CD14-positive monocyte (primary cell): ENCODE results near the gene CLRN3. TPM values are rescaled to one million over a fixed set of nuclear protein-coding genes. Genes with fewer than 3 reads are reported as not detected.

Experiments used
- DNase-seq, 3 donors: peaks; one replicate each; pipeline ENCODE4 v3.0.0-alpha.2; 2011 to 2022
- H2AFZ ChIP-seq: 2 replicates; pipeline ENCODE4 v1.6.0; 2012; ENCODE audit warnings: mild to moderate bottlenecking, low read depth, low read length, inconsistent platforms; ENCODE audit not compliant: insufficient read depth, poor library complexity, severe bottlenecking
- H3K27ac ChIP-seq, 2 donors: 1 replicate in 1 of 2; 2 replicates in 1 of 2; pipeline ENCODE4 v1.5.1; 2012 to 2013; ENCODE audit warnings: low read length in 2 of 2, control low read depth in 1 of 2, inconsistent platforms in 1 of 2, low read depth in 1 of 2, mild to moderate bottlenecking in 1 of 2
- H3K27me3 ChIP-seq, 2 donors: one replicate each; pipeline versions ENCODE4 v1.6.0 to v1.6.1; 2011 to 2013; ENCODE audit warnings: low read length in 2 of 2; ENCODE audit not compliant: control insufficient read depth in 2 of 2, insufficient read depth in 2 of 2
- H3K36me3 ChIP-seq, 2 donors: replicated peaks in 1 of 2; 1 replicate in 1 of 2; 2 replicates in 1 of 2; pipeline versions ENCODE4 v1.5.1 to v1.6.1; 2012 to 2013; ENCODE audit warnings: low read length in 2 of 2, control low read depth in 1 of 2, inconsistent platforms in 1 of 2, mild to moderate bottlenecking in 1 of 2; ENCODE audit not compliant: insufficient read depth in 2 of 2, control insufficient read depth in 1 of 2
- H3K4me1 ChIP-seq, 2 donors: 1 replicate in 1 of 2; 2 replicates in 1 of 2; pipeline versions ENCODE4 v1.5.1 to v1.6.1; 2012 to 2013; ENCODE audit warnings: low read length in 2 of 2, control low read depth in 1 of 2, inconsistent platforms in 1 of 2, mild to moderate bottlenecking in 1 of 2, moderate library complexity in 1 of 2; ENCODE audit not compliant: insufficient read depth in 2 of 2, control insufficient read depth in 1 of 2
- H3K4me2 ChIP-seq: replicated peaks from 2 replicates; pipeline ENCODE3; 2012; ENCODE audit warnings: low read length, moderate library complexity, mild to moderate bottlenecking; ENCODE audit not compliant: poor library complexity, severe bottlenecking; ENCODE audit errors: extremely low read depth
- H3K4me3 ChIP-seq, 3 experiments: fragments of 200-600 bp in 1 of 3; sonication (generic) in 1 of 3; replicated peaks in 1 of 3; 1 replicate in 2 of 3; 2 replicates in 1 of 3; pipeline ENCODE4 v1.5.1; 2011 to 2013; ENCODE audit warnings: low read length in 3 of 3, mild to moderate bottlenecking in 3 of 3, control low read depth in 2 of 3, low read depth in 2 of 3, inconsistent platforms in 1 of 3, moderate library complexity in 1 of 3
- H3K79me2 ChIP-seq: 2 replicates; pipeline ENCODE4 v1.6.0; 2012; ENCODE audit warnings: mild to moderate bottlenecking, control low read depth, inconsistent platforms, low read length, moderate library complexity; ENCODE audit not compliant: insufficient read depth
- H3K9ac ChIP-seq: 2 replicates; pipeline ENCODE4 v1.6.0; 2017; ENCODE audit warnings: low read length, mild to moderate bottlenecking; ENCODE audit not compliant: insufficient read depth, poor library complexity, severe bottlenecking
- H3K9me3 ChIP-seq, 2 donors: replicated peaks in 1 of 2; 1 replicate in 1 of 2; 2 replicates in 1 of 2; pipeline versions ENCODE4 v1.5.1 to v1.6.1; 2012 to 2013; ENCODE audit warnings: low read length in 2 of 2, control low read depth in 1 of 2; ENCODE audit not compliant: control insufficient read depth in 1 of 2, insufficient read depth in 1 of 2
- H4K20me1 ChIP-seq: 2 replicates; pipeline ENCODE4 v1.6.0; 2012; ENCODE audit warnings: mild to moderate bottlenecking, low read length, control low read depth, moderate library complexity; ENCODE audit not compliant: insufficient read depth
- H3K27ac Mint-ChIP-seq, 7 donors: one replicate each; pipeline ENCODE4 v1.8.0; 2020; ENCODE audit warnings: mild to moderate bottlenecking in 7 of 7, mixed read lengths in 7 of 7, moderate library complexity in 6 of 7, inconsistent platforms in 2 of 7
- H3K27me3 Mint-ChIP-seq, 3 donors: one replicate each; pipeline ENCODE4 v1.8.0; 2021 to 2022; ENCODE audit warnings: low read depth in 3 of 3, mild to moderate bottlenecking in 3 of 3, mixed read lengths in 3 of 3, moderate library complexity in 3 of 3, inconsistent platforms in 1 of 3
- H3K36me3 Mint-ChIP-seq, 2 donors: one replicate each; pipeline ENCODE4 v1.8.0; 2020; ENCODE audit warnings: mixed read lengths in 2 of 2, inconsistent platforms in 1 of 2, mild to moderate bottlenecking in 1 of 2
- H3K4me1 Mint-ChIP-seq: one replicate; pipeline ENCODE4 v1.8.0; 2020; ENCODE audit warnings: mild to moderate bottlenecking, mixed read lengths
- H3K4me3 Mint-ChIP-seq, 2 donors: one replicate each; pipeline ENCODE4 v1.8.0; 2020; ENCODE audit warnings: mild to moderate bottlenecking in 2 of 2, mixed read lengths in 2 of 2, moderate library complexity in 1 of 2
- H3K9me3 Mint-ChIP-seq, 7 donors: one replicate each; pipeline ENCODE4 v1.8.0; 2020 to 2022; ENCODE audit warnings: mixed read lengths in 7 of 7, mild to moderate bottlenecking in 6 of 7, moderate library complexity in 6 of 7, inconsistent platforms in 2 of 7
- CTCF ChIP-seq: fragments of 200-600 bp; IDR thresholded peaks from one replicate; pipeline ENCODE4 v1.8.0; 2022; ENCODE audit warnings: antibody characterized with exemption, mild to moderate bottlenecking
- WGBS: methylation state at CpG from one replicate; pipeline ENCODE4 v1.1.5; 2013; ENCODE audit warnings: missing lambda C conversion rate; ENCODE audit not compliant: insufficient coverage; 5-methylcytosine and 5-hydroxymethylcytosine counted together
- intact Hi-C, 2 donors: fragments of 100-400 bp; cut with micrococcal nuclease; formaldehyde crosslinking; loops; one replicate each; pipeline versions ENCODE4 v1.15.0 to v1.15.1; 2023
- polyA plus RNA-seq, 3 donors: library from polyadenylated mRNA; depleted of rRNA in 1 of 3; unstranded in 2 of 3; stranded (reverse) in 1 of 3; fragments of 300-500 nt in 2 of 3; fragments of >200 nt in 1 of 3; fragmentation: Illumina TruSeq in 2 of 3; gene quantifications; 1 replicate in 2 of 3; 2 replicates in 1 of 3; pipeline ENCODE4 v1.2.3, GENCODE V29; 2012 to 2021

The CLRN3 gene
- polyA plus RNA-seq, 3 donors, result 0.16 TPM; not detected in 2

GRCh38 chr10:127918572-127918971 lies 25.8 kb upstream of the CLRN3 start:
- H3K36me3 ChIP-seq, result peaks cover 0 to 30% of the 10 kb centered on the region in 2 donors
- intact Hi-C loops, result no loop called here
- no peaks in the 10 kb centered on the region for H3K27me3 ChIP-seq
- H3K27me3 Mint-ChIP-seq, result peaks cover 0 to 6% (median 2%) of the 10 kb centered on the region in 3 donors
- peak overlapping the region; percentile 17 for H3K4me2 ChIP-seq
- peaks cover 18% of the 10 kb centered on the region for H4K20me1 ChIP-seq
- TF ChIP-seq CTCF, result no peak
- H3K4me3 ChIP-seq, result peak overlapping the region in 1 of 3 experiments; percentile 67
- peak overlapping the region in 1 of 2 donors; percentile 81 for H3K4me3 Mint-ChIP-seq
- WGBS, result 10% methylated on average over 5 of the region's 5 CpGs
- no peak overlapping the region for H2AFZ ChIP-seq
- H3K4me1 Mint-ChIP-seq, result peaks cover 71% of the 10 kb centered on the region
- H3K27ac ChIP-seq, result peak overlapping the region; percentile 76 to 91
- H3K9me3 ChIP-seq, result peaks cover 13% of the 10 kb centered on the region in 2 donors
- H3K9ac ChIP-seq, result no peak overlapping the region
- peaks cover 17 to 34% of the 10 kb centered on the region in 2 donors for H3K36me3 Mint-ChIP-seq
- peaks cover 71 to 72% of the 10 kb centered on the region in 2 donors for H3K4me1 ChIP-seq
- H3K27ac Mint-ChIP-seq, result peak overlapping the region; percentile 87 to 96 (median 94)
- H3K79me2 ChIP-seq, result peaks cover 93% of the 10 kb centered on the region
- DNase-seq, result peak; percentile 53 to 70 (median 63)
- peaks cover 6 to 14% (median 11%) of the 10 kb centered on the region in 7 donors for H3K9me3 Mint-ChIP-seq

GRCh38 chr10:127916826-127917225 lies 24.1 kb upstream of the CLRN3 start:
- Histone ChIP-seq H3K36me3 (peaks cover 0 to 42% of the 10 kb centered on the region in 2 donors), H2AFZ (no peak overlapping the region), H3K9ac (no peak overlapping the region), H3K9me3 (peaks cover 13% of the 10 kb centered on the region in 2 donors), H3K79me2 (peaks cover 93% of the 10 kb centered on the region), H3K4me2 (no peak overlapping the region), H3K4me1 (peaks cover 53 to 55% of the 10 kb centered on the region in 2 donors), H3K27ac (peak overlapping the region; percentile 76 to 91), H4K20me1 (peaks cover 30% of the 10 kb centered on the region), H3K27me3 (no peaks in the 10 kb centered on the region), H3K4me3 (no peak overlapping the region)
- no peak for TF ChIP-seq CTCF
- peaks cover 25 to 36% of the 10 kb centered on the region in 2 donors for H3K36me3 Mint-ChIP-seq
- H3K4me1 Mint-ChIP-seq, result peaks cover 62% of the 10 kb centered on the region
- intact Hi-C loops, result no loop called here
- peaks cover 0 to 6% (median 2%) of the 10 kb centered on the region in 3 donors for H3K27me3 Mint-ChIP-seq
- DNase-seq, result no peak
- no peak overlapping the region for H3K4me3 Mint-ChIP-seq
- peaks cover 6 to 14% (median 11%) of the 10 kb centered on the region in 7 donors for H3K9me3 Mint-ChIP-seq
- peak overlapping the region; percentile 56 to 96 (median 82) for H3K27ac Mint-ChIP-seq
- WGBS, result 100% methylated on average over 7 of the region's 9 CpGs
